WTC11 (cell line): Measurements from ENCODE around the gene NOTUM.

Experiments
- CBFB ChIP-seq: sonication (generic); formaldehyde crosslinking; IDR thresholded peaks from 2 replicates; pipeline ENCODE4 v1.8.1; 2022; ENCODE audit warnings: mild to moderate bottlenecking, low read depth, missing genetic modification reagents
- CTCF ChIP-seq: fragments of 200-600 bp; IDR thresholded peaks from 2 replicates; pipeline ENCODE4 v1.8.0; 2022; ENCODE audit warnings: antibody characterized with exemption
- ETV6 ChIP-seq: sonication (generic); formaldehyde crosslinking; IDR thresholded peaks from 2 replicates; pipeline ENCODE4 v1.8.1; 2022; ENCODE audit warnings: mild to moderate bottlenecking, missing genetic modification reagents
- MAX ChIP-seq: sonication (generic); formaldehyde crosslinking; IDR thresholded peaks from 2 replicates; pipeline ENCODE4 v1.8.0; 2022; ENCODE audit warnings: mild to moderate bottlenecking, missing genetic modification reagents
- NFATC4 ChIP-seq: fragments of 250-450 bp; sonication (Bioruptor Pico); IDR thresholded peaks from 2 replicates; pipeline ENCODE4 v1.9.0; 2021; ENCODE audit warnings: mild to moderate bottlenecking
- NFE2L1 ChIP-seq: sonication (generic); formaldehyde crosslinking; IDR thresholded peaks from 2 replicates; pipeline ENCODE4 v1.8.1; 2023; ENCODE audit warnings: missing genetic modification reagents
- NR2C2 ChIP-seq: sonication (generic); formaldehyde crosslinking; IDR thresholded peaks from 2 replicates; pipeline ENCODE4 v1.8.0; 2022; ENCODE audit warnings: mild to moderate bottlenecking, missing genetic modification reagents
- ZBTB21 ChIP-seq: sonication (generic); formaldehyde crosslinking; IDR thresholded peaks from 2 replicates; pipeline ENCODE4 v1.8.1; 2023; ENCODE audit warnings: mild to moderate bottlenecking, missing genetic modification reagents, borderline replicate concordance
- ZNF281 ChIP-seq: sonication (generic); formaldehyde crosslinking; IDR thresholded peaks from 2 replicates; pipeline ENCODE4 v1.8.0; 2023; ENCODE audit warnings: mild to moderate bottlenecking, missing genetic modification reagents
- TF ChIP-seq, protein P1 (sequence below): sonication (generic); formaldehyde crosslinking; IDR thresholded peaks from 2 replicates; pipeline ENCODE4 v1.8.1; 2023; ENCODE audit warnings: mild to moderate bottlenecking, moderate library complexity, missing genetic modification reagents
- TF ChIP-seq, protein P2 (sequence below): sonication (generic); formaldehyde crosslinking; conservative IDR thresholded peaks from 2 replicates; pipeline ENCODE4 v1.8.1; 2022; ENCODE audit warnings: mild to moderate bottlenecking, missing genetic modification reagents

- TF ChIP-seq ETV6 (CRISPR knock-in tag) (no peak), NFATC4 (CRISPR knock-in tag) (no peak), ZNF281 (CRISPR knock-in tag) (no peak), NR2C2 (CRISPR knock-in tag) (no peak), CTCF (no peak), NFE2L1 (CRISPR knock-in tag) (no peak), CBFB (CRISPR knock-in tag) (no peak), MAX (no peak), ZBTB21 (CRISPR knock-in tag) (no peak)
- TF ChIP-seq, protein P1, sequence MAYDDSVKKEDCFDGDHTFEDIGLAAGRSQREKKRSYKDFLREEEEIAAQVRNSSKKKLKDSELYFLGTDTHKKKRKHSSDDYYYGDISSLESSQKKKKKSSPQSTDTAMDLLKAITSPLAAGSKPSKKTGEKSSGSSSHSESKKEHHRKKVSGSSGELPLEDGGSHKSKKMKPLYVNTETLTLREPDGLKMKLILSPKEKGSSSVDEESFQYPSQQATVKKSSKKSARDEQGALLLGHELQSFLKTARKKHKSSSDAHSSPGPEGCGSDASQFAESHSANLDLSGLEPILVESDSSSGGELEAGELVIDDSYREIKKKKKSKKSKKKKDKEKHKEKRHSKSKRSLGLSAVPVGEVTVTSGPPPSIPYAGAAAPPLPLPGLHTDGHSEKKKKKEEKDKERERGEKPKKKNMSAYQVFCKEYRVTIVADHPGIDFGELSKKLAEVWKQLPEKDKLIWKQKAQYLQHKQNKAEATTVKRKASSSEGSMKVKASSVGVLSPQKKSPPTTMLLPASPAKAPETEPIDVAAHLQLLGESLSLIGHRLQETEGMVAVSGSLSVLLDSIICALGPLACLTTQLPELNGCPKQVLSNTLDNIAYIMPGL = no peak
- TF ChIP-seq, protein P2, sequence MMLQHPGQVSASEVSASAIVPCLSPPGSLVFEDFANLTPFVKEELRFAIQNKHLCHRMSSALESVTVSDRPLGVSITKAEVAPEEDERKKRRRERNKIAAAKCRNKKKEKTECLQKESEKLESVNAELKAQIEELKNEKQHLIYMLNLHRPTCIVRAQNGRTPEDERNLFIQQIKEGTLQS (CRISPR knock-in tag) = no peak
Observed at GRCh38 chr17:81987161-81987770, 26.3 kb upstream of the NOTUM start.
